OCI-M2 (cell line): ENCODE results near the gene MCOLN2.
"Not testable (repeated sequence)": the region's sequence is repeated elsewhere in the genome, so short reads cannot be mapped to it uniquely, and the experiment has no call there.

Experiments
- DNase-seq: peaks from one replicate; lab custom pipeline; 2025; ENCODE audit not compliant: unreplicated experiment; lab: John Stamatoyannopoulos, UW

The MCOLN2 gene

DNA sequence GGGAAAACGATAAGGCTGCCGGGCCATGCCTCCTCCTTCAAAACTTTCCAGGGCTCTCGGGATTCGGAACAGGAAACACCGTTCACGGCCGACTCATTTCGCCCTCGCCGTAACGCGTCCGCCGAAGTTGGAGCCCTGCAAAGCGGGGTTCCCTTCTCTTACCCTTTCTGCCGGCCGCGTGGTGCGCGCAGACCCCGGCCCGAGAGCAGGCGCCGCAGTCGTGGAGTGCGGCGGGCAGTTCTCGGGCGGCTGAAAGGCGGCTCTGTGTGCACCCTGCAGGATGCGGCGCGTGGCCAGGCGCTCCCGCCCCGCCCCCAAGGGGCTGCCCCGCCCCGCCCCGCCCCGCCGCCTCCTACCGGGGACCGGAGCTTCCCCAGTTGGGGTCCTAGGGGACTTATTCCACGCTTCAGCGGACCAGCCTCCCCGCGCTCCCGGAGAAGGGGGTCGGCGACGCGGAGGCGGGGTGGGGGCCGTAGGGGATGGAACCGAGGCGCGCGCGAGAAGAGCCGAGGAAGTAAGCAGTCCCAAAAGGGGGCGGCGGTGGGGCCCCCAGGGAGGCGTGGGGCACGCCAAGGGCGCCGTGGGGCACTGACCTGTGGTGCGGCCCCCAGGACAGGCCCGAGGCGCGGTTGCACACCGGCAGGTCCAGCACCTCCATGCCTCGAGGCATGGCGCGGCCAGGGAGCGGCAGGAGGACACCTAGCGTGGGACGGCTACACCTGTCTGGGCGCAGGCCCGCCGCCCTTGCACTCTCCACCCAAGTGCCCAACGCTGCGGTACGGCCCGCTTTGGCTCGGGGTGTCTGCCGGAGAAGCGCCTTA lies at the start of gene MCOLN2:
TSS of gene MCOLN2 (minus strand) at position 268 of the 821 bp plus-strand sequence. CDS start at position 27, 241 bp downstream.
- no peak for DNase-seq

DNA sequence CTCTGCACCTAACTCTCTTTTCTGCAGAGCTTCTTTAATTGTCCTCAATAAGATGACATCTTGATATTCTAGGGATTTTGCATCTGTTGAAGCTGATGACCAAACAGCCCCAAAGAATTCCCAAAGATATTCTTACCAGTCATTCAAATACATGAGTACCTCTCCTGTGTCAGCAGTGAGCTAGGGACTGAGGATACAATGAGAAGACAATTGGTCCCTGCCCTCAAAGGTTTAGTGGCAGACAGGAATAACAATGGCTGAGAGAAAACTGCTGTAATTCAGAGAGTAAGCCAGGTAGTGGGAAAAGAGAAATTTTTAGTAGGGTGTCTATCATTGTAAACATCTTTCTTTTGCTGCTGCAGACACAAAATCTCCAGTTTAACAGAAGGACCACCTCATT lies 45.5 kb upstream of the MCOLN2 start:
- no peak for DNase-seq

DNA sequence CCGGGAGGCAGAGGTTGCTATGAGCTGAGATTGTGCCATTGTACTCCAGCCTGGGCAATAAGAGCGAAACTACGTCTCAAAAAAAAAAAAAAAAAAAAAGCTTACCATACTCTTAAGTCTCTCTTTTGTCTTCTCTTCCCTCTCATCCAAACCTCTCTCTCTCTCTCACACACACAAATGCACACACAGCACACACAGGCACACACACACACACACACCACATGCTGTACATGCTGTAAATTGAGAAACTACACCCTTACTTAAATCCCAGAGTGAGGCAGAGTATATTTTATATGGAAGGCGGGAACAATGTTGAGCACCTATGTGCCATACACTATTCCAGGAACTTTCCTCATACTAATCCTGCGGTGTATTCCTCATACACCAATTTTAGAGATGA lies 44.9 kb upstream of the MCOLN2 start:
- DNase-seq, result no peak

DNA sequence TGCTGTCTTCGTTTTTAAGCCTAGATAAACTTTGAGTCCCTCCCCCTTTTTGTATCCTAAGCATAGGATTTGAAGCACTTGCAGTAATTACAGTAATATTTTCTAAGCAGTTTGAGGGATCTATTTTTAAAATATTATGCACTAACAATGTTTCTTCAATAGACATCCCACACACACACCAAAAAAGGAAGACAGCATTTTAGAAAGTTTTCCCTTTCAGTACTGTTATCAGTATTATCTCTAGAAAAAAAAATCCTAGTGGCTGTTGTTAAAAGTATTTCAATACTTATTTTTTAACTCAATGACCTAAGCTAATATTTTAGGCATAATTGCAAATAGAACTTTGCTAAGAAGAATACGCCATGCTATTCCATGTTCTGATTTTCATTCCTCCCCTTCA lies 36.3 kb upstream of the MCOLN2 start:
- no peak for DNase-seq

DNA sequence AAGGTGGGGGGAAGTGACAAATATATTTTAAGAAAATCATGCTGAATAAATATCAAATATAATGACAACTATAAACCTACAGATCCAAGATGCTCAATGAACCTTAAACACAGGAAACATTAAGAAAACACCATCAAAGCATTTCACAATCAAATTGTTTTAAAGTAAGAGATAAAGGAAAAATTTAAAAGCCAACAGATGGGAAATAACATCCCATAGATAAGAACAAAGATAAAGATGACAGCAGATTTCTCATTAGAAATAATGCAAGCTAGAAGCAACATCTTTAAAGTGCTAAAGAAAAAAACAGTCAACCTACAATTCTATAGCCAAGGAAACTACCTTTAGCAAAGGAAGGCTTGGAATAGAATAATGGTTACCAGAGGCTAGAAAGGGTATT lies 33.6 kb upstream of the MCOLN2 start:
- no peak for DNase-seq

DNA sequence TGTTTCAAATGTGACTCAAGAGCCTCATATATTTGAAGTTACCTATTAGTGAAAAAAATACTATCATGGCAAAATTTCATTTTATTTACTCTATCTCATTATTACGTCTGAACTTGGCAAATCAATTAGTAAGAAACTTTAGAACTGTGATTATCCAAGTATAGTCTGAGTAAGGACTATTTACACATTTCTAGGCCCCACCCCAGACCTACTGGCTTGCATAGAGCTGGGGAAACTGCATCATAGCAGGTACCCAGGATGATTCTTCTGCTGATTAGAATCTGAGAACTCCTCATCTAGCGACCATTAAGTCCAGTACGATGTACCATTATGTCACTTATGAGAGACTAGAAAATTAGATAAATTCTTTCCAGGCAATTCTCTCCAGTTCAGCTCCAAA lies 31.2 kb upstream of the MCOLN2 start:
- no peak for DNase-seq

DNA sequence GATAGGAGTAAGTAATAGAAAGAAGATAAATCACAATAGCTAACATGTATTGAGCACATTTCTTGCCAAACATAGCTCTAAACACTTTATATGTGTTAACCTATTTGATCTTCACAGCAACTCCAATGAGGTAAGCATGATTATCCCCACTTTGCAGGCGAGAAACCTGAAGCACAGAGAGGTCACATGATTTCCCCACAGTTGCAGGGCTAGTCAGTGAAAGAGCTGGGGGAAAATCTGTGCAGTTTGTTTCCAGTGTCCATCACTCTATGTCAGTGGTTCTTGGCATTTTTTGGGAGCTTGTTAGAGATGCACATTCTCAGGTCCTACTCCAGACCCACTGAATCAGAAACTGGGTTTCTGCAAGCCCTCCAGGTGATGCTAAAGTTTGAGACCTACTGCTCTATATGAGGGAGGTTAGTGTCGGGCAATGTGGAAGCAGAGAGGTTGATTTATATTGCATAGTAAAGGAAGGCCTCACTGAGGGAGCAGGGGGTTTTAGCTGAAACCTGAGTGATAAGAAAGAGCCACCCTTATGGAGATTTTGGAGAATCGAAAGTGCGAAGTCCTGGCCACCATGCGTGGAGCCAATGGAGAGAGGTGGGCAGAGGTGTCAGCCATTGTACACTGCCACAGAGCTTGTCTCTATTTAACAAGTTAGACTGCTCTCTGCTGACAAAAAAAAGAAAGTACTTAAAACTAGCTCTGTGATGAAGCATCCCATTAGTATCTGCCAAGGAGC lies 30.5 kb upstream of the MCOLN2 start:
- DNase-seq, result no peak

DNA sequence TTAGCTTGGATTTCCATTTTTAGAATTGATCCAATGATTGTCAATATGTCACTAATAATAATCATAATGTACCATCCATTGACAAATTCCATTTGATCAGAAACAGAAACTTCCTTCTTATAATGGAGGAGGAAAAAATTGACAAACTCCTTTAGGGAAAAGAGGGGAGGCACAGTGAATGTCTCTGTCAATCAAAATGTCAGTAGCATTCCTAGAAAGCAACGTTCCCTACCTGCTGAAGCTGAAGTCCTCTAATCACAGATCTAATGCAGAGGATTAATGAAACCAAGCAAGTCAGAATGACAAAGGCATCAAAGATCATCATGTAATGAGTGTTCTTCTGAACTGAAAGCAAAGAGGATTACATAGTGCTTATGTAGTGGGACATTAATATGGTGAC lies 29.0 kb upstream of the MCOLN2 start:
- no peak for DNase-seq

DNA sequence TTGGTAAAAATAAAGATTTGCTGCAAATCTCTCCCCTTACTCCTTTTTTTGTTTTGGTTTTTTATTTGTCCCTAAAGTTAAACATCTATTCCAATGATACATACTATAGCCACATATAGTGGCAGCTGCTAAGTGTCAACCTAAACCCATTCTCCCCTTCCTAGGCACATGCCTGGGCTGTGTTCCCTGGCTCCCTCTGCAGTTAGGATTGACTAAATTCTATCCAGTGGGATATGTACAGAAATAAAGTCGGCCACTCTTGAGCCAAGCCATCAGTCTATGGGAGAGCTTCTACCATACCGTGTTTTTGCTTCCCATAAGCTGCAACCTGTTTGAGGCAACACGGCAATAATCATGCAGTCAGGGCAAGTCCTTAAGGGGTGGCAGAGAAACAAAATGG lies 27.8 kb upstream of the MCOLN2 start:
- DNase-seq, result no peak

DNA sequence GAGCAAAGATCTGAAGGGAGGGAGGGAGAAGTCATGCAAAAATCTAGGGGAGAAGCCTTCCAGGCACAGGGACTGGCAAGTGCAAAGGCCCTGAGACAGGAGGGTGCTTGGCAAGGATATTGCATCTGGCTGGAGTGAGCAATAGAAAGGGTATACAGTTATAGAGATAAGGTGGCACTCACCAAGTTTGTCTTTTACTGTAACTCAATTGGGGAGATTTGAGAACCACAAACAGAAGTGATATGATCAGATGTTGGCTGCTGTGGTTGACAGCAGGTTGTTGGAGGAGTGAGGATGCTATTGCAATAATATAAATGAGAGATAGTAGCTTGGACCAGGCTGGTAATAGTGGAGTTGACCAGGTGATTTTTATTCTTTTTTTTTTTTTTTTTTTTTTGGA lies 25.8 kb upstream of the MCOLN2 start:
- DNase-seq, result no peak

DNA sequence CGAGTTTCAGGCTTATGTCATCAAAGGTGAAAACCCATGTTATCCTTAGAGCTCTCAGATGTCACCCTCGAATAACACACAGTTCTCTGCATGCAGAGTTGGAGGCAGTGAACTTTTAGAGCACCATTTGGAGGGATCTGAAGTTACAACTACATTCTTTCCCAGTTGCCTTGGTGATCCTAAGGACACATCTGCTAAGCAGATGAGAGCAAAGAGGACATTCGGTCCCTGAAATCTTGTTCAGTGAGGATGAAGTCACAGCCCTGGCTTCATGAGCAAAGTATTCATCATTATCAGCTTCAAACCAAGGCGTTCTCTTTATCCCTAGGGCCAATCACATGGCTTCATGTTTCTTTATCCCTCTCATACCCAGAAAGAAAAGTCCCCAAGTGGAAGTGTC lies 23.1 kb upstream of the MCOLN2 start:
- DNase-seq, result no peak

DNA sequence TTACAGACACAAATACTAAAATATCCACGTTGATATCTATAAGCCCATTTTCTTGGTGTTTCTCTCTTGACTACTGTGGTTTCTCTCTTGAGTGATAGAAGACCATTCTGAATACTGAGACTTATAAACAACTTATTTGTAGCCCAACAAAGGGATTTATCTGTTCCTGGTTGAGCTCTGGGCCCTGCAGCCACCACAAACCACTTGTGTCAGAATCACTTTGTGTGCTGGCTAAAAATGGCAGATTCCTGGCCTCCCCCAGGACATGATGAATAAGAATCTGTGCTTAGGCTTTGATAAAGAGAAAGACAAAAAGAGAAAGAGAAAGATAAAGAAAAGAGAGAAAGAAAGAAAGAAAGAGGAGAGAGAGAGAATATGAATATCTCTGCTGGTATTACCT lies 18.9 kb upstream of the MCOLN2 start:
- no peak for DNase-seq

DNA sequence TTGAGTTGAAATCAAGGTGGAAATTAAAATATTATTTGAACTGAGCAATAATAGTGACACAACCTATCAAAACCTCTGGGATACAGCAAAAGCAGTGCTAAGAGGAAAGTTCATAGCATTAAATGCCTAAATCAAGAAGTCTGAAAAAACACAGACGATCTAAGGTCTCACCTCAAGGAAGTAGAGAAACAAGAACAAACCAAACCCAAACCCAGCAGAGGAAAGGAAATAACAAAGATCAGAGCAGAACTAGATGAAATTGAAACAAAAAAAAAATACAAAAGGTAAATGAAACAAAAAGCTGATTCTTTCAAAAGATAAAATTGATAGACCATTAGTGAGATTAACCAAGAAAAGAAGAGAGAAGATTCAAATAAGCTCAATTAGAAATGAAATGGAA lies 8.7 kb upstream of the MCOLN2 start:
- DNase-seq, result not testable (repeated sequence)

DNA sequence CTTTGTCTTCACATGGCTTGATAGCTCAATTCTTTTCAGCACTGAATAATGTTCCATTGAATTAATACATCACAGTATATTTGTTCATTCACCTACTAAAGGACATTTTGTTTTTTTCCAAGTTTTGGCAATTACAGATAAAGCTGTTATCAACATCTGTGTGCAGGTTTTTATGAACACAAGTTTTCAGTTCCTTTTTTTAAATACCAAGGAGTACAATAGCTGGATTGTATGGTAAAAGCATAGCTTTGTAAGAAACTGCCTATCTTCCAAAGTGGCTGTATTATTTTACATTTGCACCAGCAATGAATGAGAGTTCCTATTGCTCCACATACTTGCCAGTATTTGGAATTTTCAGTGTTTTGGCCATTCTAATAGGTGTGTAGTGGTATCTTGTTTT lies 4.8 kb upstream of the MCOLN2 start:
- DNase-seq, result no peak

DNA sequence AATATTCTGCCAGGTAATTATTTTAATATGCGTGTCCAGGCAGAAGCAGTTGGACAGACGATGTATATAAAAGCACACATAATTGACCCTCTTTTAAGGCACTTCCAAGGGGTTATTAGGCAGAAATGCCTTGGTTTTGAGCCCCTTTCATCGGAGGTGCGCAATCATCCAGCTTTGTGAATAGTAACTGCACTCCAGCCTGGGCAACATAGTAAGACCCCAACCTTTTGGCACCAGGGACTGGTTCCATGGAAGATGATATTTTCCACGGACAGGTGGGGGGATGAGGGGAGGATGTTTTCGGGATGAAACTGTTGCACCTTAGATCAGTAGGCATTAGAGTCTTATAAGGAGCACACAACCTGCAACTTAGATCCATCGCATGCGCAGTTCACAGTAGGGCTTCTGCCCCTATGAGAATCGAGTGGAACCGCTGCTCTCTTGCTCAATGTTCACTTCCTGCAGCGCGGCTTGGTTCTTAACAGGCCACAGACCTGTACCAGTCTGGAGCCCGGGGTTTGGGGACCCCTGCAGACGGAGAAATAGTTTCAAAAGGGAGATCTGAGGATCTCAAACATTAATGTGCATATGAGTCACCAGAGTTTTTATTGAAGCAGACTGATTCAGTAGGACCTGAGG lies 1.8 kb upstream of the MCOLN2 start:
- no peak for DNase-seq

DNA sequence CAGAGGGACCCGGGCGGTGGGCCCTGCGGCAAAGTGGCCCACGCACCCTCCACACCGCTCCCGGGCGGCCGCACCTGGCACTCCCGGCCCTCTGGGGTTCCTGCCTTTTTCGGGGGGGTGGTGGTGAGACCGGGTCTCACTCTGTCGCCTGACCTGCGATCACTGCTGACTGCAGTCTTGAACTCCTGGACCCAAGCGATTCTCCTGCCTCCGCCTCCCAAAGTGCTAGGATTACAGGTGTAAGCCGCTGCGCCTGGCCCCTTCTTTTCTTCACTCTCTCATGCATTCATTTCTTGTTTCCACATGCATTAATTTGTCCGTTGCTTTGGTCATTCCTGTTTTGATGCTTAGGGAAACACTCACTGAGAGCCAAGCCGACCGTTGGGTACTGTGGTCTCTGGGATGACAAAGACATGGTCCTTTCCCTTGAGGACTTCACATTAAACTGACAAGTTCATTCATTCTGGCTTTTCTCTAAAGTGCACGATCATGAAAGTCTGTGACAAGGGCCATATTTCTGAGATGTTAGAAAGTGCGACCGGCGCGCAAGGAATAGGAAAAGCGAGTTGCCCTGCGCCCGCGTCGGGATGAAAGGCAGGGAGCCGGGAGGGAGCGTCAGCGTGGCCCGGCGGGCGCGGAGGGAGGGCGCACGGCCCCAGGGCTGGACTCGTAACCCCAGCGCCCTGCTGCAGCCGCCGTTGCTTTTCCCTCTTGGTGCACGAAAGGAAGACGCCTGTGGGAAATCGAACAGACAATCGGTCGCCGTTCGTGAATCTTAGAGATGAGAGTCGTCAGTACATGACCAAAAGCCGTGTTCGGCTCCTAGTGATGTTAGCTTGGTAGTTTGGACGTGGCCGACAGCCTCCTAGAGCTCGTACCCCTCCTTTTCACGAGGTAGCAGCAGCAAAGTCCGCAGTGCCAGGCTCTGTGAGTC lies 1.0 kb upstream of the MCOLN2 start:
- no peak for DNase-seq

DNA sequence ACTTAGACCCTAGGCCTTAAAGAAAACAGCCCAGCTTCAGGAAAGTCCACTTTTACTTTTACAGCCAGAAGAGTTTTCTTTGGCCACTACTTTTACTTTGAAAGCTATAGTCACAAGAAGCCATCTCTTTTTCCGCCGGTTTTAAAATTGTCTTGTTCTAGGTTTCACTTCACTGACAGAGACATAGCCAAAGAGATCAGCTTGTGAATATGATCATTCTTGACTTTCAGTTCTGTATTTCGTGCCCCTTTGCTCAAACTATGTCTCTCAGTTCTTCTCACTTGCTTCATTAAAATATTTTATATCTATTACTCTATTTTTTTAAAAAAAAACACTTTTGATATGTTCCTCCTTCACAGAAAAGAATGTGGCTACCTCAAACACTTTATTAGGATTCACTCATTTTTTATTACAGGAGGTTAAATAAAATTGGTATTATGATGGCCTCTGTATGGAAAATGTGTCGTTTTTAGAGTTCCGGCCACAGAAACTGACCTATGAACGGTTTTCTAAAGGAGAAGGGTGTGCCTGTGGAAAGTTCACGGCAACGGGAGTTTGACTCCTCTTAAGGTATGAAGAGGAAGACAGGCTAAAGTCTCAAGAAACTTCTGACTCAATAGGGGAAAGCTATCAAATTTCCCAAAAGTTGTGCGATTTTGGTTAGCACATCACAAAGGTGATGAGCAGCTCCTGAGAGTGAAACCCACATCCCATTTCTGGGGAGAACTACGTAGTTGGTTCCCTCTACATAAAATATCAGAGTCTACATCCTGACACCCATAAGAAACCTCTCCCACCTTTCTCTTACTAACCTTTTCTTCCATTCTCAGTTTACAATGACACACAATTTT lies 1.2 kb downstream of the MCOLN2 start:
- no peak for DNase-seq

DNA sequence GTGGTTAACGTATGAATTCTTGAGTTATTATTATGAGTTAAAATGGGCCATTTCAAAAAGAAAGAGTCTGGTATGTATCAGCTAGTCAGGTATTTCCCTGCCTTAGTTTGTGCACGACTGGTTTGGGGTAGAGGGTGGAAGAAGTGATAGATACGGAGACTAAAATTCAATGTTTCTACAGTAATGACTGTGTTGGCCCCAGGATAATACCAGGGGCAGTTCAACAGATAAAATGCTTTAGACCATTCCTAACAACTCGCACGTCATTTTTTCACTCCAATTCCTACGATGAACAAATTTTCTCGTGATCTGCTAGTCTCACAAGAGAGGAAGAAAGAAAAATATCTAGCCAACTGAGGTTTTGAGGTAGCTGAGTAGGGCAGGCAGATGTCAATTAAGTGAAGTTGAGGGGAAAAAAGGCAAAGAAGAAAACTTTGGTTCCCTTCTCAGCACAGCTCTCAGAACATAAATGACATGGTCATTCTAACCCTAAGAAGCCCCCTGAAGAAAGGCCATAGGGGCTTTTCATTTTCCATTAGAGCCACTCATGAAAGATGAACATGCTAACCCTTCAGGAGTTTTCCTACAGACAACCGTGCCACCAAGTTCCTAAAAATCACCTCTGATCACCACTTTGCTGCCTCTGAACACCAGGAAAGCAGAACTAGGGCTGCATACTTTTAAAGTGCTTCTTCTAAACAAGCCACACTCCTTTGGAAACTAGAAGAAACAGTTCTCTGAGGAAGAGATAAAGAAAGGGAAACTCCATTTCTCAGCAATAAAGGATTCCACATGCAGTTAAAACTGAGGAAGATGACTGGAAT lies 5.6 kb downstream of the MCOLN2 start:
- DNase-seq, result no peak

DNA sequence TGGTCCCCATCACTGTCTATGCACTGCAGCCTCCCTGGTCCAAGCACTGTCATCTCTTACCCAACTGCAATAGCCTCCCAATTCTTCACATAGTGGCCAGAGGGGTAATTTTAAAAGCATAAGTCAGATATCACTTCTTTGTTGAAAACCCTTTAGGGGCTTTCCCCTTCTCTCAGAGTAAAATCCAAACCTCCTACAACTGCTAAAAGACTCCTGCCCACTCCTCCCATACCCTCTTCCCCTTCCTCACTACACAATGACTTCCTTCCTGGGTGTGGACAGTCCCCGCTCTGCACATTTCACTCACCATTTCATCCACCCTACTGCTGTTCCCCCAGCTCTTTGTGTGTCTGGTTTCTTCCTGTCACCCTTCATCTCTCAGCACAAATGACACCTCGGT lies 8.3 kb downstream of the MCOLN2 start:
- no peak for DNase-seq
